Measurements from ENCODE around the gene KIF5A.
"Not testable (repeated sequence)": the region's sequence is repeated elsewhere in the genome, so short reads cannot be mapped to it uniquely, and the experiment has no call there.

KIF5A gene

DNA sequence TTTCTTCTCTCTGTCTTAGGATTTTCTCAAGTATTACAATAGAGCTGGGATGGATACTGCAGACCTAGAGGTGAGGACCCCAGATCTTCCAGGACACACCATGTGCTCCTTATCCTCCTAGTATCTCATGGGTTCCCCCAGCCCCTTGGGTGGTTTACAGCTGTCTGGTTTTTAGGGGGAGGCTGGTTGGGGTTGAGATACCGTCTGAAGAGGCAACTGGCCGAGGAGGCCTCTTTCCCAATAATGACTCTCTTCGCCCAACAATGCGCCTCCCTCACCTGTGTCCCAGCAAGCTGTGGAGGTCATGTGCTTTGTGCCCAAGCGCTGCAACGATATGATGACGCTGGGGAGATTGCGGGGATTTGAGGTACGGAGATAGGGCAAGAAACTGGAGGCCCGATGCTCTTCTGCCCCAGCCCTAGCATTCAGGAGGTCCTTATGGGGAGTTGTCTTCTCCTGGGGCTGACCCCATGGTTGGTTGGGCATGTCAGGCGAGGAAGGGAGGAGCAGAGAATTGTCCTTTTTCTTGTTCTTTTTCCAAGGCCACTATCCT lies 65.2 kb downstream of the KIF5A start:
- TF ChIP-seq, protein P1, sequence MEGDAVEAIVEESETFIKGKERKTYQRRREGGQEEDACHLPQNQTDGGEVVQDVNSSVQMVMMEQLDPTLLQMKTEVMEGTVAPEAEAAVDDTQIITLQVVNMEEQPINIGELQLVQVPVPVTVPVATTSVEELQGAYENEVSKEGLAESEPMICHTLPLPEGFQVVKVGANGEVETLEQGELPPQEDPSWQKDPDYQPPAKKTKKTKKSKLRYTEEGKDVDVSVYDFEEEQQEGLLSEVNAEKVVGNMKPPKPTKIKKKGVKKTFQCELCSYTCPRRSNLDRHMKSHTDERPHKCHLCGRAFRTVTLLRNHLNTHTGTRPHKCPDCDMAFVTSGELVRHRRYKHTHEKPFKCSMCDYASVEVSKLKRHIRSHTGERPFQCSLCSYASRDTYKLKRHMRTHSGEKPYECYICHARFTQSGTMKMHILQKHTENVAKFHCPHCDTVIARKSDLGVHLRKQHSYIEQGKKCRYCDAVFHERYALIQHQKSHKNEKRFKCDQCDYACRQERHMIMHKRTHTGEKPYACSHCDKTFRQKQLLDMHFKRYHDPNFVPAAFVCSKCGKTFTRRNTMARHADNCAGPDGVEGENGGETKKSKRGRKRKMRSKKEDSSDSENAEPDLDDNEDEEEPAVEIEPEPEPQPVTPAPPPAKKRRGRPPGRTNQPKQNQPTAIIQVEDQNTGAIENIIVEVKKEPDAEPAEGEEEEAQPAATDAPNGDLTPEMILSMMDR (IDR thresholded peaks at IDR 0.05; ENCODE audit: low read depth, low read length), result no peak
- no peak for DNase-seq (ENCODE audit: low read depth in 2 of 2)
- no peak overlapping the region for H3K4me3 ChIP-seq (replicated peaks in 1 of 2; ENCODE audit: low read depth in 2 of 2, low read length in 2 of 2)

DNA sequence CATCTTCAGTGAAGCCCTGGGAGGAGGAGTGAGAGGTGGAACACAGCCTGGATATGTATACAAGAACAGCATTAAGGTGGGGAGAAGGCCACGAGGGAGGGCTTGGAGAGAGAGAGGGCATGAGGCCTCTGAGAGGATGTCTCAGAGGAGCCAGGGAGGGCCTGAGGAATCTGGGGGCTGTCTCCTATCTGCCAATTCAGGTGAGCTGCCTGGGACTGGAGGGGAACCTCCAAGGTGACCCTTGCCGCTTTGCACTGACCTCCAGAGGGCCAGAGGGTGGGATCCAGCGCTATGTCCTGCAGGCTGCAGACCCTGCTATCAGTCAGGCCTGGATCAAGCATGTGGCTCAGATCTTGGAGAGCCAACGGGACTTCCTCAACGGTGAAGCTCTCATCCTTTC lies 65.8 kb downstream of the KIF5A start:
- DNase-seq (ENCODE audit: low read depth in 2 of 2), result no peak
- TF ChIP-seq, protein P1 (IDR thresholded peaks at IDR 0.05; ENCODE audit: low read depth, low read length), result no peak
- no peak overlapping the region for H3K4me3 ChIP-seq (replicated peaks in 1 of 2; ENCODE audit: low read depth in 2 of 2, low read length in 2 of 2)

DNA sequence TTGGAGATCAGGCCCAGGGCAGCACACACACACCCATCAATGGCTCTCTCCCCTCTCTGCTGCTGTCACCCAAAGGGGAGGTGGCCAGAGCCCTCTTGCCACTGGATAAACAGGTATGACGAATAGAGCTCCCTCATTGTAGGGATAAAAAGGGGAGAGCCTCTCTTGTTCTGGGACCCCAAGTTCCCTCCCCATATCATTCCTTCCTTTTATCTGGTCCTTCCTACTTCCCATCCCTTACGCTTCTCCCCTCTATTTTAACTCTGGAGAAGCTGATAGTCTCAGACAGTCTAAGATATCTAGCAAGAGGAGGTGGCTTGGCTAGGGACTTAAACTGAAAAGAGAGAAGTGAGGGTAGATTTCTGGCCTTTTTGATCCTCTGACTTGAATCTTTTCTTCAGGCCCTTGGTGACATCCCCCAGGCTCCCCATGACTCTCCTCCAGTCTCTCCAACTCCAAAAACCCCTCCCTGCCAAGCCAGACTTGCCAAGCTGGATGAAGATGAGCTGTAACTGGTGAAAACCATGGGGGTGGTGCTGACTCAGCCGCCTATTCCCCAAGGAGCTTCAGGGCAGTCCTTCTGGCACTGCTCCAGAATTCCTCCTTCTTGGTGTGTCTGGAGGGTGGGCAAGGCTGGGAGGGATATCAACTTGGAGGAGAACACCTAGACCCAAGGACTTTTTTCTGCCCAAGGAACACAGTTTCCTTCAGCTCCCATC lies 66.7 kb downstream of the KIF5A start:
- DNase-seq (ENCODE audit: low read depth in 2 of 2), result peak; percentile 50 to 75
- TF ChIP-seq, protein P1 (IDR thresholded peaks at IDR 0.05; ENCODE audit: low read depth, low read length), result no peak
- H3K4me3 ChIP-seq (replicated peaks in 1 of 2; ENCODE audit: low read depth in 2 of 2, low read length in 2 of 2), result no peak overlapping the region

DNA sequence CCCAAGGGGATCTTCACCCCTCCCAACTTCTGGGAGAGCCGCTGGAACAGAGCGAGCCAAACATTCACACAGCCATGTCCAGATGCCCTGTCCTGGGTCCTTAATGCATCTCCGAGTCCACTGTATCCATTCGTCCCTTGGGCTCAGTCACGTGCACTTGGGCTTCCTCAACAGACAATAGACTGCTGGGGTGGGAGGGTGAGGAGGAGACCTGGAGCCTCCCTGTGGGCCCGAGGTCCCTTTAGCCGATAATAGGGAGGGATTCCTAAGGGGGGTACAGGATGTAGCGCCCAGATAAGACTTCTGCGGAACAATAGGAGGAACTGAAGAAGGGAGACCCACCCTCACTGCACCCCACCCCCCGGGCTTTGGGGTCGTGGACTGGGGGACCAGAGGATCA lies 68.1 kb downstream of the KIF5A start:
- no peak overlapping the region for H3K4me3 ChIP-seq (replicated peaks in 1 of 2; ENCODE audit: low read depth in 2 of 2, low read length in 2 of 2)
- TF ChIP-seq, protein P1 (IDR thresholded peaks at IDR 0.05; ENCODE audit: low read depth, low read length), result no peak
- no peak for DNase-seq (ENCODE audit: low read depth in 2 of 2)

DNA sequence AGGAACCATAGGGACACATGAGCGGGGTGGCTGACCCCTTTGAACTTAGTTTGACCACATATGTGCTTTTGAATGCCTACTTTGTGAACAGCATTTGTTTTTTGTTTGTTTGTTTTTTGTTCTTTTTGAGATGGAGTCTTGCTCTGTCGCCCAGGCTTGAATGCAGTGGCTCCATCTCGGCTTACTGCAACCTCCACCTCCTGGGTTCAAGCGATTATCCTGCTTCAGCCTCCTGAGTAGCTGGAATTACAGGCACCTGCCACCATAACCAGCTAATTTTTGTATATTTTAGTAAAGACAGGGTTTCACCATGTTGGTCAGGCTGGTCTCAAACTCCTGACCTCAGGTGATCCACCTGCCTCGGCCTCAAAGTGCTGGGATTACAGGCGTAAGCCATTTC lies 68.6 kb downstream of the KIF5A start:
- DNase-seq (ENCODE audit: low read depth in 2 of 2); H3K4me3 ChIP-seq (replicated peaks in 1 of 2; ENCODE audit: low read depth in 2 of 2, low read length in 2 of 2): not testable (repeated sequence)

DNA sequence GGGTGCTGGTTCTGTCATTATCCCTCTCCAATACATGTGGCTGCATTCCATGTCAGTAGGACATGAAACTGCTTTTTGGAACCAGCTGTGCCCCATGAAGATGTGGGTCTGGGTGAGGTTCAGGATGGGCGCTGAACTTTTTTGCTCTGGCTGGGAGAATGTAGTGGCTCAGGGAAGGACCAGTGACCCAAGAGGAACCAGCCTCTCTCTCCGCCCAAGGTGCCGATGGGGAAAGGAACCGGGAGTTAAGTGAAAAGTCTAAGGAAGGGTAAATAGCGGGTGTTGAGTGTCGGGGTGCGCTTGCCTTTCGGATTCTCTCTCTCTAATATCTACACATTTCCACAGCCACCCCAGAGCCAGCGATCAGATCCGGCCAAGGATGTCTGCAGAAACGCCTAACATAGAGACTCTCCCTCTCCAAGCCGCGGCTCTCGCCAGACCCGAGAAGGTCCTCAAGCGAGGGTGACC lies 69.2 kb downstream of the KIF5A start:
- H3K4me3 ChIP-seq (replicated peaks in 1 of 2; ENCODE audit: low read depth in 2 of 2, low read length in 2 of 2), result no peak overlapping the region
- TF ChIP-seq, protein P1 (IDR thresholded peaks at IDR 0.05; ENCODE audit: low read depth, low read length), result no peak
- no peak for DNase-seq (ENCODE audit: low read depth in 2 of 2)

DNA sequence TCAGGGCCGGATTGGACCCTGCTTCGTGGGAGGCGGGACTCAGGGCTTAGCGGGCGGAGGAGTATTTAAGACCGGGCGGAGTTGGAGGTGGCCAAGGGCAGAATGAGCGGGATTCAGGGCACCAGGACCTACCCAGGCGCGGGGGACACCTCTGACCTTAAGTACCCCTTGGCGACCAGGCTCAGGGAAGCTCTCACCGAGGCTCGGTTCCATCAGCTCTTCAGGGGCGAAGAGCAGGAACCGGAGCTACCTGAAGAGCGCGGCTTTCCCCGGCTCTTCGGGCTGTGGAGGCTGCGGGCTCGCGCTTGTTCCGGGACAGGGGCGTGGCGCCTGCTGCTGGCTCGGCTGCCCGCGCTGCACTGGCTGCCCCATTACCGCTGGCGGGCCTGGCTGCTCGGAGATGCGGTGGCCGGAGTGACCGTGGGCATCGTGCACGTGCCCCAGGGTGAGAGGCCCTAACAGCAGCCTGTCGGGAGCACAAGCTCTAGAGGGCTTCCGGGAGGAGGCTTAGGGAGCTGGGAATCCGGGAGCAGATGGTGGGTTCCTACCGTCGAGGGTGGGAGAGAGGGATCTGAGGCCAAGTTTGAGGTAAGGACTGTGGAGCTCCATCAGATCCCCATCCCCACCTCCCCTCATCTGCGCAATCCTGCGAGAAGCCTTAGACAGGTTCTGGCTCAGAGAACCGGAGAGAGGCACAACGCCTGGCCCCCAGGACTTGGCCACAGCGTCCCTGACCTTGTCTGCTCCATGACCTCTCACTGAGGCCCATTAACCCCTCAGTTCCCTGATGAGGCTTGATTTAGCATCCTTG lies 69.8 kb downstream of the KIF5A start:
- H3K4me3 ChIP-seq (replicated peaks in 1 of 2; ENCODE audit: low read depth in 2 of 2, low read length in 2 of 2), result no peak overlapping the region
- TF ChIP-seq, protein P1 (IDR thresholded peaks at IDR 0.05; ENCODE audit: low read depth, low read length), result no peak
- no peak for DNase-seq (ENCODE audit: low read depth in 2 of 2)

All from cardiac fibroblast (primary cell).